HG03135 (cell line): ENCODE measurements around the gene CNBP.
A peak's percentile ranks its signal among the peaks of the same experiment; 100 is the strongest.
"Not testable (repeated sequence)": the region's sequence is repeated elsewhere in the genome, so short reads cannot be mapped to it uniquely, and the experiment has no call there.

Experiments
- ATAC-seq: cut with Tn5 transposase; IDR thresholded peaks from one replicate; pipeline ENCODE4 v1.9.1; 2021; ENCODE audit warnings: mild to moderate bottlenecking, moderate library complexity; ENCODE audit not compliant: unreplicated experiment

CNBP gene

GRCh38 chr3:129183569-129184395 is at the start of gene CNBP:
TSS of gene CNBP (minus strand) at chr3:129183896. CDS start at chr3:129171757, 12,139 bp downstream.
- ATAC-seq = peak; percentile 96

GRCh38 chr3:129231331-129232119 is 47.8 kb upstream of the CNBP start:
- ATAC-seq = no peak

DNA sequence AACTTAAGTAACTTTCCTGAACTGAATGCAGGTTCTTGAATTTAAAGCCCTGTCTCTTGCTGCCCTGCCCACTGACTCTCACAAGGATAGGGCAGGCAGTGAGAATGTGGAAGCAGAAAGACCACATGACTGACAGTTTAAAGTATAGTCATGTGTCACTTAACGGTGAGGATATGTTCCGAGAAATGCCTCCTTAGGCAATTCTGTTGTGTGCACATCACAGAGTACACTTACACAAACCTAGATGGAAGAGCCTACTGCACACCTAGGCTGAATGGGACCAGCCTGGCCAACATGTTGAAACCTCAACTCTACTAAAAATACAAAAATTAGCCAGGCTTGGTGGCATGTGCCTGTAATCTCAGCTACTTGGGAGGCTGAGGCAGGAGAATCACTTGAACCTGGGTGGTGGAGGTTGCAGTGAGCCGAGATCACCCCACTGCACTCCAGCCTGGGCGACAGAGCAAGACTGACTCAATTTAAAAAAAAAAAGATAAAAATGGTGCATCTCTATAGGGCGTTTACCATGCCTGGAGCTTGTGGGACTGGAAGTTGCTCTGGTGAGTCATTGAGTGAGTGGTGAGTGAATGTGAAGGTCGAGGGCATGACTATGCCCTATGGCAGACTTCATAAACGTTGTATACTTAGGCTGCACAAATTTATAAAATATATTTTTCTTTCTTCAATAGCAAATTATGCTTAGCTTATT is 46.8 kb upstream of the CNBP start:
- no peak for ATAC-seq

DNA sequence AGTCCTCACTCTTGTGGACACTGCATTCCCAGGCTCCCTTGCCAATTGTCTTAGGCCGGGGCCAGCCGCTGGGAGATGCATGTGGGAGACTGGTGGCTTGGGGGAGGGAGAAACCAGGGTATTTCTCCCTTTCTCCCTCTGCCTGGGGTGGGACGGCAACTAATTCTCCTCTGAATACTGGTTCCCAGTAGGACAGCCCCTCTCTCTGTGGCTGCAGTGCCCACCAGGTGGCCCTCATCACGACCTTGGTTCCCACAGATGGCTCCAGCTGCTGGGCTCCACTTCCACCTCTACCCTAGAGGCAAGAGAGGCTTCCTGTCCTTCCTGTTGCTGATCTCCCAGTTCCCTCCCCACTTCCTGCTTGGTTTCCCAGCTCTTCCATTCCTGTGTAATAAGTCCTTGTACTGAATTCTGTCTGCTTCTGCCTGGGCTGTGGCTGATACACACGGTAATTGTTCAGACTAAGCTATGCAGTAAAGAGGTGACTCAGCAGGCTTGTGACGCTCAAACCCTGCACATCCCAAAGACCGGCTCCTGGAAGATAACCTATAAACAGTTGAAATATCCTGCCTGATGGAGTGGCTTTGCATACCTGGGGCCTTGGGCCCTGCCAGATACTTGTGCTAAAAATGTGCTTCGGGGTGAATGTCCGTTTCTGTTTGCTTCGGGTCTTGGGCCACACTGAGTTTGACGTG is 45.3 kb upstream of the CNBP start:
- no peak for ATAC-seq

DNA sequence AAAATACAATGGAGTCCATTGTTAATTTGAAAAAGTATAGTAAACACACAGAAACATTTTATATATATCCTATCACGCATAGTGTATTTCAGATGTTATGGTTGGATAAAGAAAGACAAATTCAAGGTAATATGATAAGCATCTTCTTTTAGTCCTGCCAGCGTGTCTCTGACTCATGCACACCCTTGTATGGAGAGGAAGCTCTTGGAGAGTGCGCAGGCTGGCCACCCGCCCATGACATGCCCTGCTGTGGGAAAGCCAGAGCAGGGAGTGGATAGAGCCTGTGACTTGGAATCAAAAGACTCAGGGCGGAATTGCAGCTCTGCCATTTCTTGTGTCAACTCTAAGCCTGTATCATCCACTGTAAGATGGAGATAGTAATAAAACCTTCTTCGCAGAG is 42.7 kb upstream of the CNBP start:
- ATAC-seq = no peak

- ATAC-seq = no peak
These were observed 41.3 kb upstream of the CNBP start for GRCh38 chr3:129224984-129225393.

- ATAC-seq = not testable (repeated sequence)
These were observed 40.7 kb upstream of the CNBP start for GRCh38 chr3:129224387-129224786.

- ATAC-seq = no peak
These were observed 35.0 kb upstream of the CNBP start for GRCh38 chr3:129218742-129219141.

GRCh38 chr3:129213238-129213637 is 29.5 kb upstream of the CNBP start:
- no peak for ATAC-seq

- ATAC-seq = no peak
These were observed 28.1 kb upstream of the CNBP start for GRCh38 chr3:129211772-129212171.

- ATAC-seq = no peak
These were observed 27.6 kb upstream of the CNBP start for GRCh38 chr3:129211345-129211744.

- no peak for ATAC-seq
These were observed 23.8 kb upstream of the CNBP start for GRCh38 chr3:129207479-129207878.

- ATAC-seq = no peak
These were observed 21.6 kb upstream of the CNBP start for GRCh38 chr3:129205109-129205832.

GRCh38 chr3:129204473-129204872 is 20.8 kb upstream of the CNBP start:
- ATAC-seq = no peak

DNA sequence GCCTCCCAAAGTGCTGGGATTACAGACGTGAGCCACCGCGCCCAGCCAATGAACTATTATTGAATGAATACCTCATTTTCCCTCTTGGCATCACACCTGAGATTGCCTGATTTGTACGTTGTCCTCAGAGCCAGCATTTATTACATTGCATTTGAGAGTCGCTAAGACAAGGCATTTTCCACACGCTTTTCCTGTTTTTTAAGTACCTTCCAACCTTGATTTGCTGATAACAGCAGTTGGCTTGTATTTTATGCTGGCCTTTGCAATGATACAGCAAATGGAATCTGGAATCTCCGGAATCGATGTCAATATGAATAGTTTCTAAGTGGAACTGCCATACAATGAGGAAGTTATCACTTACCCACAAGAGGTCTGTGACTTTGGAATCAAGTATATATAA is 15.7 kb upstream of the CNBP start:
- ATAC-seq = no peak

- no peak for ATAC-seq
These were observed 13.6 kb upstream of the CNBP start for GRCh38 chr3:129197321-129197720.

DNA sequence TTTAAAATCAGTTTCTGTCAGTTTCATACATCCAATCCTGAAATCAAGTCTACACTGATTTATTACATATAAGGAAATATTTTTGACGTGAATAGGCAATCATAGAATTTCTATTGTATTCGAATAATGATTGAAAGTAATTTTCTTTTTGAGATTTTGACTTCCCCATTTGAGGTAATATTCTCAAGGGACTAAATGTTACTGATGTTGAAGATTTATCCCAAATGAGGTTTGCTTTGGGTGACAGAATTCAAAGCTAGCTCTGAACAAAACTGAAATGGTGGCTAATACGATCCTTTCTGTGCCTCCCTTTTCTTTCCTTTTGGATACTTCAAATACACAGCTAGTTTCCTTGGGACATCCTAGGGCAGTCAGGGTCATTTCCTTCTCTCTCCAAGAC is 12.9 kb upstream of the CNBP start:
- no peak for ATAC-seq

GRCh38 chr3:129195731-129196256 is 12.1 kb upstream of the CNBP start:
- ATAC-seq = no peak

DNA sequence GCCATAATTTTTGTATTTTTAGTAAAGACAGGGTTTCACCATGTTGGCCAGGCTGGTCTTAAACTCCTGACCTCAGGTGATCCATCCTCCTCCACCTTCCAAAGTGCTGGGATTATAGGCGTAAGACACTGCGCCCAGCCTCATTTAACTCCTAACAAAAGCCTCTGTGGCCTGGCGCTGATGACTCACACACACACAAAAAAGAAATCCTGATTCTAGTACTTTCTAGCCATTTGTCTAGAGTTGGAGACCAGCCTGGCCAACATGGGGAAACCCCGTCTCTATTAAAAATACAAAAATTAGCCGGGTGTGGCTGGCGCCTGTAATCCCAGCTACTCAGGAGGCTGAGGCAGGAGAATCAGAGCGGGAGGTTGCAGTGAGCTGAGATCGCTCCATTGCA is 6.1 kb upstream of the CNBP start:
- ATAC-seq = not testable (repeated sequence)

GRCh38 chr3:129187857-129188256 is 4.2 kb upstream of the CNBP start:
- ATAC-seq = no peak
